Mononuclear cell (primary cell): ENCODE measurements around the gene VTI1A. TPM values are rescaled to one million over a fixed set of nuclear protein-coding genes. Genes with fewer than 3 reads are reported as not detected.
A peak's percentile ranks its signal among the peaks of the same experiment; 100 is the strongest.
"Not testable (repeated sequence)": the region's sequence is repeated elsewhere in the genome, so short reads cannot be mapped to it uniquely, and the experiment has no call there.

ENCODE experiments used
- H3K27me3 ChIP-seq: 2 replicates; pipeline ENCODE4 v1.6.0; 2011; ENCODE audit warnings: low read length, control low read depth; ENCODE audit not compliant: insufficient read depth
- H3K4me1 ChIP-seq: 2 replicates; pipeline ENCODE4 v1.5.1; 2011; ENCODE audit warnings: mild to moderate bottlenecking, low read length, control low read depth; ENCODE audit not compliant: insufficient read depth
- H3K4me3 ChIP-seq: 2 replicates; pipeline ENCODE4 v1.5.1; 2011; ENCODE audit warnings: mild to moderate bottlenecking, low read length, moderate library complexity
- H3K9me3 ChIP-seq: 2 replicates; pipeline ENCODE4 v1.5.1; 2011; ENCODE audit warnings: low read depth, mild to moderate bottlenecking, control low read depth, low read length
- total RNA-seq: library from RNA; depleted of rRNA; stranded (reverse); fragments of >200 nt; gene quantifications from one replicate; pipeline ENCODE4 v1.2.3, GENCODE V29; 2012

The VTI1A gene
- 65.4 TPM for total RNA-seq

- peak within 1 kb of the TSS; percentile 100 for H3K4me3 ChIP-seq
- peaks cover 23% of the 10 kb centered on the region for H3K4me1 ChIP-seq
- H3K9me3 ChIP-seq = no peaks in the 10 kb centered on the region
- no peaks in the 10 kb centered on the region for H3K27me3 ChIP-seq
Observed at GRCh38 chr10:112446855-112447619, at the start of gene VTI1A, which contains the start of gene ZDHHC6. VTI1A (plus strand) TSS chr10:112447215; CDS start chr10:112447374, 159 bp downstream. ZDHHC6 (minus strand) TSS chr10:112446914; CDS start chr10:112445436, 1,478 bp downstream.

DNA sequence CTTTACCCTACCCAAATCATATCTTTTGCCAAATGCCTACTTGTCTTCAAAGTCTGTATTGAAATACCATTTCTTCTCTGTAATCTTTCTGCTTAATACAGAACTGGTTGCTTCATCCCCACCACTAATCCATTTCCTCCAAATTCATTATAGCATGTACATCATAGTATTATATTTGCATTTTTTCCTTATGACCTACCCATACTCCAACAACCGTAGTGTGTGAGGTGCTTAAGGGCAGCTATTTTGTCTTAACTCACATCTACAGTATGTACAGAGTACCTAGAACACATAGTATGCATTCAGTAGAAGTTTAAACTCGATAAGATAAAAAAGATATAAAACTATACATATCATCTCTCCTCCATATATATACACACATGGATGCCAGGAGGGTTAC lies 49.4 kb upstream of the VTI1A start:
- no peak overlapping the region for H3K4me3 ChIP-seq
- no peaks in the 10 kb centered on the region for H3K27me3 ChIP-seq
- no peaks in the 10 kb centered on the region for H3K4me1 ChIP-seq
- H3K9me3 ChIP-seq = no peaks in the 10 kb centered on the region

DNA sequence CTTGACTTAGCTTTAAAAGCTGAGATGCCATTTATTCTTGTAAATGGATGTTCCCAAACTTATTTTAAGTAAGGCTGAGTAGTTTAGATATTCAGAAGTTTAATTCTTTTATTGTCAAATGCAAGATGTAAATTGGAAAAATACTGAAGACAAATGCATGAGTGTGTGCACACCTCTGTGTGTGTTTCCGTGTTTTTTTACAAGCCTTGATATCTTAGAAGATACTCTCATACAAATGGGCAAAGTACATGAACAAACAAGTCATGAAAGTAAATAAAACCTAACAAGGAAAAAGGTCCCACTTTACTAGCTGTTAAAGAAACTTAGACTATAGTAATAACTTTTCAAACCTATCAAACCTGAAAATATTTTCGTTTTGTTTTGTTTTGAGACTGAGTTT lies 44.1 kb upstream of the VTI1A start:
- no peaks in the 10 kb centered on the region for H3K4me1 ChIP-seq
- H3K9me3 ChIP-seq = no peaks in the 10 kb centered on the region
- no peaks in the 10 kb centered on the region for H3K27me3 ChIP-seq
- H3K4me3 ChIP-seq = no peak overlapping the region

- Histone ChIP-seq H3K4me1 (no peaks in the 10 kb centered on the region), H3K9me3 (no peaks in the 10 kb centered on the region)
Observed at GRCh38 chr10:112404617-112405016, 42.4 kb upstream of the VTI1A start.

GRCh38 chr10:112406806-112407205 lies 40.2 kb upstream of the VTI1A start:
- H3K27me3 ChIP-seq, H3K4me3 ChIP-seq, H3K4me1 ChIP-seq, H3K9me3 ChIP-seq: not testable (repeated sequence)

More at GRCh38 chr10:112404617-112405016, 42.4 kb upstream of the VTI1A start:
- no peak overlapping the region for H3K4me3 ChIP-seq
- H3K27me3 ChIP-seq = no peaks in the 10 kb centered on the region

DNA sequence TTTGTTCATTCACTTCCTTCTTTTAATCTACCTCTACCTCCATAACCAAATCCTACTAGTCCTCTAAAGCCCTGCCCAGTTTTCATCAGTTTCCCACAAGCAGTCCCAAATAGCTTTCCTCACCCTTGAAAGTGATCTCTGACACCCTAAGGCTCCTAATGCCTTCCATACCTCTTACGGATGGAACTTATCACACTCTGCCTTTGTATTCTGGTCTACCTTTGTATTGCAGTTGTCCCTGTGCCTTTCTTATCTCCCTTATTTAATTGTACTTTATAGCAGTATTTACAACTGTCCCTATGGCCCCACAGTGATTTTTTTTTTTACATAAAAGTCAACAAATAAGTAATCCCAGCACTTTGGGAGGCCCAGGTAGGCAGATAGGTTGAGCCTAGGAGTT lies 39.3 kb upstream of the VTI1A start:
- no peak overlapping the region for H3K4me3 ChIP-seq
- H3K9me3 ChIP-seq = no peaks in the 10 kb centered on the region
- no peaks in the 10 kb centered on the region for H3K4me1 ChIP-seq
- H3K27me3 ChIP-seq = no peaks in the 10 kb centered on the region

DNA sequence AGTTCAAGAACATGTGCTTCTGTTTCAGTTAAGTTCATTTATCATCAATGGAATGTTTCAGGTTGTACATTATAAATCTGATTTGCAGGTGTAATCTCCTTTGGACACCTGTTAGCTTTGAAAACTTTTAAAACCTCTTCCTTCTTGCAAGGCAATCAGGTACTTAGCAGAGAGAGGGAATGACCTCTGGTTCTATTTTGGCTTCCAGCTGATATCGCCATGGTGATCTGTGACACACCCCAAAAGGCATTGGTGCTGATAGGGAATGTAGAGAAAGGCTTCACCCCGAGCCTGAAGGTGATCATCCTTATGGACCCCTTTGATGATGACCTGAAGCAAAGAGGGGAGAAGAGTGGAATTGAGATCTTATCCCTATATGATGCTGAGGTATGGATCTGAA lies 37.7 kb upstream of the VTI1A start:
- Histone ChIP-seq H3K4me3 (no peak overlapping the region), H3K4me1 (no peaks in the 10 kb centered on the region), H3K9me3 (no peaks in the 10 kb centered on the region), H3K27me3 (no peaks in the 10 kb centered on the region)

DNA sequence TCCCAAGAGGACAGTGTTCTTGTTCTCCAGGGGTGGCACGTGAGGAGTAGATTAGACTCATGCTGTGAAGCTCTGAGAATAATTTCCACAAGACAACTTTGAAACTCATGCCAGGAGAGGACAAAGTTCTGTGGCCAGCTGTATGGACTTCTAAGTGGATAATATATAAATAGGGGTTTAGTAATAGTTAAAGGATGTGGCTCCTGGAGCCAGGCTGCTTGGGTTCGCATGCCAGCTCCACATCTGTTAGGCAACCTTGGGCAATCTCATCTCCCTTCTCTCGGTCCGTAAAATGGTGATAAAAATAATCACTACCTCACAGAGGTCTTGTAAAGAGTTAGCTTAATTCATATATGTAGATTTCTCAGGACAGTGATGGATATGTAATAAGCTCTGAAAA lies 37.3 kb upstream of the VTI1A start:
- Histone ChIP-seq H3K4me1 (no peaks in the 10 kb centered on the region), H3K9me3 (no peaks in the 10 kb centered on the region), H3K4me3 (no peak overlapping the region), H3K27me3 (no peaks in the 10 kb centered on the region)

- Histone ChIP-seq H3K4me1 (no peaks in the 10 kb centered on the region), H3K4me3 (no peak overlapping the region)
Observed at GRCh38 chr10:112412696-112413095, 34.3 kb upstream of the VTI1A start.

GRCh38 chr10:112421731-112422130 lies 25.3 kb upstream of the VTI1A start:
- Histone ChIP-seq H3K4me1 (no peaks in the 10 kb centered on the region), H3K9me3 (no peaks in the 10 kb centered on the region), H3K27me3 (no peaks in the 10 kb centered on the region), H3K4me3 (no peak overlapping the region)

More at GRCh38 chr10:112412696-112413095, 34.3 kb upstream of the VTI1A start:
- Histone ChIP-seq H3K9me3 (no peaks in the 10 kb centered on the region), H3K27me3 (no peaks in the 10 kb centered on the region)

DNA sequence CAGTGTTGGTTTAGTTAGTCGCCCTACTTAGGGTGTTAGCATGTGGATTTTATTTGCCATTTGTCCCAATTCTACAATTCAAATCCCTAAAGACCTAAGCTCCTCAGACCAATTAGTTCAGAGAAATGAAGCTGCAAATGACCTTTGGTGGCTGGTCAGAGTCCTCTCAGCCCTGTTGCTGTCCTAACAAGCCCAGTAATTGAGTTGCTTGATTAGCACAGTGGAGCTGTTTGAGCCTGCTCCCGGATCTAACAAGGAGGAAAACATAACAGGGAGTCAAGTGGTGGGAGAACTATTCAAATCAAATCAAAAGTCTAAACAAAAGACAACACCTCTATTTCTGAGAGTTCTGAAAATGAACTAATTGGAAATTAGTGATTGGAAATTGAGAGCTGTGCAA lies 22.4 kb upstream of the VTI1A start:
- Histone ChIP-seq H3K4me3 (no peak overlapping the region), H3K27me3 (no peaks in the 10 kb centered on the region), H3K4me1 (no peaks in the 10 kb centered on the region), H3K9me3 (no peaks in the 10 kb centered on the region)

DNA sequence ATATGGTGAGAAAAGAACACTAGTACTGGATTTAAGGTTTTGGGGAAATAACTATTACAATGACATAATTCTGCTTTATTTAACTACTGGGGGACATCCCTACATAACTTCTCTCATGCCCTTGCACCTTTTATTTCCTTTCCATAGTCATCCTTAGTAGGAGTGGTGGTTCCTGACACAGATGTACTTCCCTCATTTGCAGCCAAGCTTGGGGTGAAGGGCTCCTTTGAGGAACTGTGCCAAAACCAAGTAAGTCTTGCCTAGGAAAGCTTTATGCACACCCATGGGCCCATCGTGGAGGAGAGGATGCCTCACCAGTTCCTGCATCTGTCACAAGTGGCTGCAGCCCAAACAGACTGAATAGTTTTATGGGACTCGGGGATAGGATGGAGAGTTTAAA lies 20.9 kb upstream of the VTI1A start:
- H3K27me3 ChIP-seq = no peaks in the 10 kb centered on the region
- H3K4me1 ChIP-seq = no peaks in the 10 kb centered on the region
- H3K9me3 ChIP-seq = no peaks in the 10 kb centered on the region
- no peak overlapping the region for H3K4me3 ChIP-seq

DNA sequence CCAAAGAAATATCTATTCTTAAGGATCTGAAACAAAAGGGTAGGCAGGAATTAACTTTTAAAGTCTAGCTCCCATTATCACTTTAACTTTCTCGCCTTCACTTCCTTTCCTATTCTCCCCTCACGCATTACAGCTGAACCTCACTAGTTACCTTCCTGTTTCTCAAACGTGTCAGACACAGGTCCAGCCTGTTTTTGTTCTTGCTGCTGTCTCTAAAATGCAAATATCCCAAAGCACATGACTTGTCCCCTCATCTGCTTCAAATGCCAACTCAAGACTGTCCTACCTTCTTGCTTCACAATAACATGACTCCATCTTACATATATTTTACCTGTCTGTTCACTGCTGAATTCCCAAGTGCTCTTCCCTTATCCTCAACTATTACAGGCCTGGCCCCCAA lies 17.9 kb upstream of the VTI1A start:
- H3K4me3 ChIP-seq = no peak overlapping the region
- H3K27me3 ChIP-seq = no peaks in the 10 kb centered on the region
- no peaks in the 10 kb centered on the region for H3K9me3 ChIP-seq
- no peaks in the 10 kb centered on the region for H3K4me1 ChIP-seq

DNA sequence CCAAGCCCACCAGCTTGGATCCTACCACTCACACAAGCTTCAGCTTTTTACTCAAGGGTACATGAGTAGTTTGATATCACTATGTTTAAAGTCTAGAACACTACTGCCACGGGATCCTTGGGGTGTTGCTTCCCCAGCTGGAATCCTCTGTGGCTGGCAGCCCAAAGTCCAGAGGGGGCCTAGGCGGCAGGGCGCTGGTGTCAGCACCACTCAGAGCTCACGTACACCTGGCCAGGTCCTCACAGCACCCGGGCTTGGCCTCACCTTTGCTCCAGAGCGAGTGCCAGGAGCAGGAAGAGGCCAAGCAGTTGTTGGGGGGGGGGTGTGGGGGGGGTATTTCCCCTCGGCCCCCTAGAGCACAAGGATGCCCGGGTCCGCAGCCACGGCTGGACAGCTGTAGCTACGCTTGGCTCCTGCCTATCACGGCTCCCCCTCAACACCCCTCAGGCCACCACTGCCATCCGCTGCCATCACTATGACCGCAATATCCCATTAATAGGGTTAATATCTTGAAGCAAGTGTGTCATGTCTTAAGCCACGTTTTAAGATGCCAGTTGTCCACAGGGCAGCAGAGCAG lies 17.3 kb upstream of the VTI1A start:
- no peaks in the 10 kb centered on the region for H3K27me3 ChIP-seq
- no peaks in the 10 kb centered on the region for H3K9me3 ChIP-seq
- H3K4me3 ChIP-seq = no peak overlapping the region
- no peaks in the 10 kb centered on the region for H3K4me1 ChIP-seq

- H3K27me3 ChIP-seq = no peaks in the 10 kb centered on the region
- no peaks in the 10 kb centered on the region for H3K4me1 ChIP-seq
- H3K9me3 ChIP-seq = no peaks in the 10 kb centered on the region
- H3K4me3 ChIP-seq = no peak overlapping the region
Observed at GRCh38 chr10:112433136-112433535, 13.9 kb upstream of the VTI1A start.
